Esophagus muscularis mucosa (tissue), 3 donors: ENCODE measurements around the gene EEF2.

ENCODE experiments used
- EP300 ChIP-seq: sonication (generic); formaldehyde crosslinking; IDR thresholded peaks from one replicate; pipeline ENCODE4 v1.6.1; 2017; ENCODE audit warnings: antibody characterized with exemption
- TF ChIP-seq, protein P1 (sequence below), 3 experiments: fragments of 200-600 bp in 2 of 3; fragments of 450-650 bp in 1 of 3; sonication (generic) in 2 of 3; IDR thresholded peaks; one replicate each; pipeline ENCODE4 v1.5.1; 2017 to 2019; ENCODE audit warnings: antibody characterized with exemption in 3 of 3, mild to moderate bottlenecking in 2 of 3, moderate library complexity in 1 of 3

- TF ChIP-seq, protein P1, sequence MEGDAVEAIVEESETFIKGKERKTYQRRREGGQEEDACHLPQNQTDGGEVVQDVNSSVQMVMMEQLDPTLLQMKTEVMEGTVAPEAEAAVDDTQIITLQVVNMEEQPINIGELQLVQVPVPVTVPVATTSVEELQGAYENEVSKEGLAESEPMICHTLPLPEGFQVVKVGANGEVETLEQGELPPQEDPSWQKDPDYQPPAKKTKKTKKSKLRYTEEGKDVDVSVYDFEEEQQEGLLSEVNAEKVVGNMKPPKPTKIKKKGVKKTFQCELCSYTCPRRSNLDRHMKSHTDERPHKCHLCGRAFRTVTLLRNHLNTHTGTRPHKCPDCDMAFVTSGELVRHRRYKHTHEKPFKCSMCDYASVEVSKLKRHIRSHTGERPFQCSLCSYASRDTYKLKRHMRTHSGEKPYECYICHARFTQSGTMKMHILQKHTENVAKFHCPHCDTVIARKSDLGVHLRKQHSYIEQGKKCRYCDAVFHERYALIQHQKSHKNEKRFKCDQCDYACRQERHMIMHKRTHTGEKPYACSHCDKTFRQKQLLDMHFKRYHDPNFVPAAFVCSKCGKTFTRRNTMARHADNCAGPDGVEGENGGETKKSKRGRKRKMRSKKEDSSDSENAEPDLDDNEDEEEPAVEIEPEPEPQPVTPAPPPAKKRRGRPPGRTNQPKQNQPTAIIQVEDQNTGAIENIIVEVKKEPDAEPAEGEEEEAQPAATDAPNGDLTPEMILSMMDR (IDR thresholded peaks at IDR 0.05), result no peak
- TF ChIP-seq EP300, result no peak
Measured at GRCh38 chr19:3979674-3980352, 5.5 kb downstream of the EEF2 start.
